Measurements from ENCODE around the gene IGLON5.

The IGLON5 gene

GRCh38 chr19:51364200-51365106 is 53.0 kb downstream of the IGLON5 start:
- TF ChIP-seq CTCF (IDR thresholded peaks at IDR 0.05; ENCODE audit: low read depth, low read length) = no peak
- no peak overlapping the region for H3K4me3 ChIP-seq (replicated peaks in 1 of 2; ENCODE audit: low read depth in 2 of 2, low read length in 2 of 2)
- DNase-seq (ENCODE audit: low read depth in 2 of 2) = peak; percentile 13 to 38

GRCh38 chr19:51365211-51365964 is 53.9 kb downstream of the IGLON5 start:
- peak; percentile 66 to 78 for DNase-seq (ENCODE audit: low read depth in 2 of 2)

GRCh38 chr19:51365965-51366388 is 54.5 kb downstream of the IGLON5 start, which contains the start of gene ETFB:
Gene ETFB (minus strand): TSS chr19:51366388. CDS start chr19:51366326, 62 bp downstream.
- peak within 1 kb of the TSS; percentile 86 to 92 for H3K4me3 ChIP-seq (replicated peaks in 1 of 2; ENCODE audit: low read depth in 2 of 2, low read length in 2 of 2)
- no peak for DNase-seq (ENCODE audit: low read depth in 2 of 2)
- no peak for TF ChIP-seq CTCF (IDR thresholded peaks at IDR 0.05; ENCODE audit: low read depth, low read length)

More at GRCh38 chr19:51365211-51365964, 53.9 kb downstream of the IGLON5 start:
- TF ChIP-seq CTCF (IDR thresholded peaks at IDR 0.05; ENCODE audit: low read depth, low read length) = peak; percentile 13
- H3K4me3 ChIP-seq (replicated peaks in 1 of 2; ENCODE audit: low read depth in 2 of 2, low read length in 2 of 2) = peak overlapping the region; percentile 86 to 92

- peak; percentile 98 to 99 for DNase-seq (ENCODE audit: low read depth in 2 of 2)
- H3K4me3 ChIP-seq (replicated peaks in 1 of 2; ENCODE audit: low read depth in 2 of 2, low read length in 2 of 2) = peak overlapping the region; percentile 86 to 92
- no peak for TF ChIP-seq CTCF (IDR thresholded peaks at IDR 0.05; ENCODE audit: low read depth, low read length)
These were observed 55.2 kb downstream of the IGLON5 start for GRCh38 chr19:51366389-51367254.

- H3K4me3 ChIP-seq (replicated peaks in 1 of 2; ENCODE audit: low read depth in 2 of 2, low read length in 2 of 2) = peak overlapping the region; percentile 58 to 80
- TF ChIP-seq CTCF (IDR thresholded peaks at IDR 0.05; ENCODE audit: low read depth, low read length) = no peak
- no peak for DNase-seq (ENCODE audit: low read depth in 2 of 2)
These were observed 55.8 kb downstream of the IGLON5 start for GRCh38 chr19:51367255-51367564.
